Liver (tissue), 9 donors: ENCODE measurements around the gene XRCC2. TPM values are rescaled to one million over a fixed set of nuclear protein-coding genes. Genes with fewer than 3 reads are reported as not detected.
"Not testable (repeated sequence)": the region's sequence is repeated elsewhere in the genome, so short reads cannot be mapped to it uniquely, and the experiment has no call there.

Experiments used
- DNase-seq: peaks from one replicate; pipeline ENCODE4 v3.0.0-alpha.2; 2017; ENCODE audit warnings: low spot score
- H3K27ac ChIP-seq, 2 donors: one replicate each; pipeline ENCODE4 v1.7.0; 2013; ENCODE audit warnings: inconsistent platforms in 2 of 2, low read length in 2 of 2, control low read depth in 1 of 2, low read depth in 1 of 2, mild to moderate bottlenecking in 1 of 2
- H3K27me3 ChIP-seq, 4 donors: one replicate each; pipeline versions ENCODE4 v1.6.1 to v1.7.0; 2013; ENCODE audit warnings: low read length in 3 of 4, inconsistent platforms in 1 of 4, mild to moderate bottlenecking in 1 of 4, moderate library complexity in 1 of 4; ENCODE audit not compliant: control insufficient read depth in 4 of 4, insufficient read depth in 4 of 4
- H3K36me3 ChIP-seq, 4 donors: one replicate each; pipeline versions ENCODE4 v1.6.1 to v1.7.0; 2013; ENCODE audit warnings: low read length in 3 of 4, mild to moderate bottlenecking in 3 of 4, low read depth in 1 of 4, moderate library complexity in 1 of 4; ENCODE audit not compliant: control insufficient read depth in 4 of 4, insufficient read depth in 3 of 4
- H3K4me1 ChIP-seq, 4 donors: one replicate each; pipeline versions ENCODE4 v1.6.1 to v1.7.0; 2013; ENCODE audit warnings: low read length in 3 of 4, mild to moderate bottlenecking in 3 of 4, moderate library complexity in 1 of 4; ENCODE audit not compliant: control insufficient read depth in 4 of 4, insufficient read depth in 4 of 4
- H3K4me3 ChIP-seq, 3 donors: one replicate each; pipeline versions ENCODE4 v1.6.1 to v1.7.0; 2013; ENCODE audit warnings: low read length in 3 of 3, control low read depth in 1 of 3, low read depth in 1 of 3, mild to moderate bottlenecking in 1 of 3
- H3K9ac ChIP-seq, 2 donors: one replicate each; pipeline ENCODE4 v1.7.0; 2013; ENCODE audit warnings: low read length in 2 of 2, mild to moderate bottlenecking in 2 of 2, moderate library complexity in 2 of 2, control low read depth in 1 of 2, low read depth in 1 of 2
- H3K9me3 ChIP-seq, 4 donors: one replicate each; pipeline versions ENCODE4 v1.6.1 to v1.7.0; 2013; ENCODE audit warnings: low read length in 3 of 4; ENCODE audit not compliant: control insufficient read depth in 4 of 4
- ATF3 ChIP-seq: IDR thresholded peaks from 2 replicates; pipeline ENCODE4 v1.6.1; 2016; ENCODE audit warnings: antibody characterized with exemption
- EGR1 ChIP-seq, 2 donors: IDR thresholded peaks; 2 replicates each; pipeline ENCODE4 v1.6.1; 2016 to 2018; ENCODE audit warnings: antibody characterized with exemption in 2 of 2, low read depth in 2 of 2
- FOXA2 ChIP-seq: IDR thresholded peaks from 2 replicates; pipeline ENCODE4 v1.6.1; 2016; ENCODE audit warnings: antibody characterized with exemption
- HNF4G ChIP-seq: IDR thresholded peaks from 2 replicates; pipeline ENCODE4 v1.6.1; 2016; ENCODE audit warnings: antibody characterized with exemption
- JUND ChIP-seq, 2 donors: IDR thresholded peaks; 2 replicates each; pipeline ENCODE4 v1.6.1; 2016; ENCODE audit warnings: antibody characterized with exemption in 2 of 2
- MAX ChIP-seq: IDR thresholded peaks from 2 replicates; pipeline ENCODE4 v1.6.1; 2016; ENCODE audit warnings: antibody characterized with exemption
- RXRA ChIP-seq, 2 donors: IDR thresholded peaks; 2 replicates each; pipeline ENCODE4 v1.6.1; 2017 to 2018; ENCODE audit warnings: antibody characterized with exemption in 2 of 2, mild to moderate bottlenecking in 1 of 2
- SP1 ChIP-seq: IDR thresholded peaks from 2 replicates; pipeline ENCODE4 v1.6.1; 2018; ENCODE audit warnings: antibody characterized with exemption, mild to moderate bottlenecking
- YY1 ChIP-seq: IDR thresholded peaks from 2 replicates; pipeline ENCODE4 v1.6.1; 2016; ENCODE audit warnings: antibody characterized with exemption, mild to moderate bottlenecking
- WGBS: extraction: QIAGEN DNeasy Blood & Tissue Kit; methylation state at CpG from one replicate; pipeline ENCODE4 v1.1.7; 2013; 5-methylcytosine and 5-hydroxymethylcytosine counted together
- polyA plus RNA-seq, 2 donors: library from polyadenylated mRNA; stranded (reverse) in 1 of 2; unstranded in 1 of 2; fragments of 200-250 nt in 1 of 2; fragments of >200 nt in 1 of 2; fragmentation: Nextera tagmentation in 1 of 2; extraction: Ambion mirVana in 1 of 2; gene quantifications; one replicate each; pipeline versions ENCODE4 v1.2.1 to v1.2.3, GENCODE V29; 2013 to 2015
- total RNA-seq, 2 donors: library from RNA; depleted of rRNA; stranded (reverse); fragments of >200 nt; gene quantifications; one replicate each; pipeline ENCODE4 v1.2.3, GENCODE V29; 2014
- donor health status: healthy.
- donor health status: healthy.
- donor health status: healthy.
- donor health status: healthy.
- donor health status: healthy.

The XRCC2 gene
- total and polyA plus RNA-seq, 4 donors: 0.08 to 6.2 (median 0.23) TPM

GRCh38 chr7:152636441-152636840, 39.5 kb downstream of the XRCC2 start:
- Histone ChIP-seq H3K4me1 (no peaks in the 10 kb centered on the region), H3K27me3 (no peaks in the 10 kb centered on the region), H3K9ac (no peak overlapping the region), H3K36me3 (no peaks in the 10 kb centered on the region), H3K4me3 (no peak overlapping the region), H3K9me3 (no peaks in the 10 kb centered on the region), H3K27ac (no peak overlapping the region)
- TF ChIP-seq JUND (IDR thresholded peaks at IDR 0.05) (no peak), YY1 (no peak)
- WGBS: 81% methylated on average over 6 of the region's 6 CpGs
- no peak for DNase-seq

GRCh38 chr7:152633504-152633903, 42.4 kb downstream of the XRCC2 start:
- no peak overlapping the region for H3K27ac ChIP-seq
- no peaks in the 10 kb centered on the region for H3K9me3 ChIP-seq
- 65% methylated on average over 8 of the region's 8 CpGs for WGBS
- no peaks in the 10 kb centered on the region for H3K4me1 ChIP-seq
- TF ChIP-seq SP1 (no peak), MAX (no peak), FOXA2 (no peak), RXRA (IDR thresholded peaks at IDR 0.05) (no peak), ATF3 (no peak)
- H3K4me3 ChIP-seq: no peak overlapping the region
- no peak for DNase-seq
- no peaks in the 10 kb centered on the region for H3K36me3 ChIP-seq
- no peaks in the 10 kb centered on the region for H3K27me3 ChIP-seq
- H3K9ac ChIP-seq: no peak overlapping the region

- Histone ChIP-seq H3K9me3 (no peaks in the 10 kb centered on the region), H3K9ac (no peak overlapping the region), H3K36me3 (no peaks in the 10 kb centered on the region), H3K4me1 (no peaks in the 10 kb centered on the region), H3K4me3 (no peak overlapping the region), H3K27ac (no peak overlapping the region), H3K27me3 (no peaks in the 10 kb centered on the region)
- 80% methylated on average over 8 of the region's 8 CpGs for whole genome bisulfite sequencing
- TF ChIP-seq FOXA2 (no peak), RXRA (IDR thresholded peaks at IDR 0.05) (no peak), HNF4G (no peak), ATF3 (no peak)
- no peak for DNase-seq
These were observed 42.9 kb downstream of the XRCC2 start for GRCh38 chr7:152633072-152633471.

GRCh38 chr7:152628772-152629171, 47.2 kb downstream of the XRCC2 start:
- H3K27ac ChIP-seq, H3K9me3 ChIP-seq, H3K27me3 ChIP-seq, H3K9ac ChIP-seq, DNase-seq, H3K4me3 ChIP-seq, H3K36me3 ChIP-seq, H3K4me1 ChIP-seq: not testable (repeated sequence)

GRCh38 chr7:152624228-152624627, 51.7 kb downstream of the XRCC2 start:
- no peaks in the 10 kb centered on the region for H3K27me3 ChIP-seq
- H3K36me3 ChIP-seq: no peaks in the 10 kb centered on the region
- H3K4me3 ChIP-seq: no peak overlapping the region
- WGBS: 72% methylated on average over 5 of the region's 5 CpGs
- DNase-seq: no peak
- no peak overlapping the region for H3K9ac ChIP-seq
- TF ChIP-seq JUND (IDR thresholded peaks at IDR 0.05): no peak
- no peak for TF ChIP-seq EGR1 (IDR thresholded peaks at IDR 0.05; ENCODE audit: low read depth in 2 of 2)
- no peaks in the 10 kb centered on the region for H3K4me1 ChIP-seq
- no peak overlapping the region for H3K27ac ChIP-seq
- no peaks in the 10 kb centered on the region for H3K9me3 ChIP-seq
